ENCODE measurements around the gene ARRDC5.
"Not testable (repeated sequence)": the region's sequence is repeated elsewhere in the genome, so short reads cannot be mapped to it uniquely, and the experiment has no call there.

Gene ARRDC5

GRCh38 chr19:4902796-4903195, at the start of gene ARRDC5:
ARRDC5 (minus strand) TSS chr19:4902896; CDS start chr19:4902825, 71 bp downstream.
- H4K20me1 ChIP-seq (ENCODE audit: insufficient read depth, low read length) = no peaks in the 10 kb centered on the region
- H3K27me3 ChIP-seq (ENCODE audit: low read depth, low read length) = 0 out of 2 replicates have a peak, but pooled peaks cover 5% of the 10 kb centered on the region
- H3K4me1 ChIP-seq (ENCODE audit: low read length) = peaks cover 3% of the 10 kb centered on the region; the same call in 1 of the 2 replicates
- H2AFZ ChIP-seq (ENCODE audit: low read depth, low read length) = no peak within 1 kb of the TSS
- TF ChIP-seq, protein P1, sequence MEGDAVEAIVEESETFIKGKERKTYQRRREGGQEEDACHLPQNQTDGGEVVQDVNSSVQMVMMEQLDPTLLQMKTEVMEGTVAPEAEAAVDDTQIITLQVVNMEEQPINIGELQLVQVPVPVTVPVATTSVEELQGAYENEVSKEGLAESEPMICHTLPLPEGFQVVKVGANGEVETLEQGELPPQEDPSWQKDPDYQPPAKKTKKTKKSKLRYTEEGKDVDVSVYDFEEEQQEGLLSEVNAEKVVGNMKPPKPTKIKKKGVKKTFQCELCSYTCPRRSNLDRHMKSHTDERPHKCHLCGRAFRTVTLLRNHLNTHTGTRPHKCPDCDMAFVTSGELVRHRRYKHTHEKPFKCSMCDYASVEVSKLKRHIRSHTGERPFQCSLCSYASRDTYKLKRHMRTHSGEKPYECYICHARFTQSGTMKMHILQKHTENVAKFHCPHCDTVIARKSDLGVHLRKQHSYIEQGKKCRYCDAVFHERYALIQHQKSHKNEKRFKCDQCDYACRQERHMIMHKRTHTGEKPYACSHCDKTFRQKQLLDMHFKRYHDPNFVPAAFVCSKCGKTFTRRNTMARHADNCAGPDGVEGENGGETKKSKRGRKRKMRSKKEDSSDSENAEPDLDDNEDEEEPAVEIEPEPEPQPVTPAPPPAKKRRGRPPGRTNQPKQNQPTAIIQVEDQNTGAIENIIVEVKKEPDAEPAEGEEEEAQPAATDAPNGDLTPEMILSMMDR (IDR thresholded peaks at IDR 0.05; ENCODE audit: low read depth, low read length) = no peak
- TF ChIP-seq EZH2phosphoT487 (IDR thresholded peaks at IDR 0.05; ENCODE audit: low read depth) = no peak
- no peaks in the 10 kb centered on the region for H3K79me2 ChIP-seq (ENCODE audit: low read length)
- no peaks in the 10 kb centered on the region for H3K36me3 ChIP-seq (replicated peaks; ENCODE audit: low read depth, low read length)
- H3K9me3 ChIP-seq (ENCODE audit: insufficient read depth, low read length) = no peaks in the 10 kb centered on the region
- no peak within 1 kb of the TSS for H3K9ac ChIP-seq (ENCODE audit: low read length)
- no peak within 1 kb of the TSS for H3K4me2 ChIP-seq (ENCODE audit: low read length)
- H3K27ac ChIP-seq (ENCODE audit: low read length) = no peak within 1 kb of the TSS
- no peak within 1 kb of the TSS for H3K4me3 ChIP-seq (ENCODE audit: low read length)

DNA sequence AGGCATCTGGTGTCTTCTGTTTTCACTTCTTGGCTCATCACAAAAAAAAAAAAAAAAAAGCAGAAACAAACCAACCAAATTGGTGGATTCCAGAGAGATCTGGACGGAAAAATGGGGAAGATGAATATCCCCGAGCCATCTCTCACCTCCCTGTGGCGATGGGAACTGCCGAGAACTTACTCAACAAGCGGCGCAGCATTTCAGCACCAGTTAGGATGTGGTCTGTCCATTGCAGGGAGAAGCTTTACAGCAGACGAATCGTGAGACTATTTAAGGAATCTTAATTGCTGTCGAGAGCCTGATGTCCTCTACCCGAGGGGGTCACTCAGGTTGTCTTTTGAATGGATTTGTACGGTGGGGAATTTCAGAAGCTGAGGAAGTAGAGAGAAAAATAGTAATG, 49.0 kb upstream of the ARRDC5 start:
- Histone ChIP-seq H2AFZ (ENCODE audit: low read depth, low read length) (no peak overlapping the region), H3K4me3 (ENCODE audit: low read length) (no peak overlapping the region), H3K79me2 (ENCODE audit: low read length) (no peaks in the 10 kb centered on the region), H3K36me3 (replicated peaks; ENCODE audit: low read depth, low read length) (peaks cover 60% of the 10 kb centered on the region), H3K9ac (ENCODE audit: low read length) (no peak overlapping the region), H3K4me1 (ENCODE audit: low read length) (no peaks in the 10 kb centered on the region), H3K27me3 (ENCODE audit: low read depth, low read length) (no peaks in the 10 kb centered on the region), H4K20me1 (ENCODE audit: insufficient read depth, low read length) (0 out of 2 replicates have a peak, but pooled peaks cover 3% of the 10 kb centered on the region), H3K9me3 (ENCODE audit: insufficient read depth, low read length) (no peaks in the 10 kb centered on the region), H3K4me2 (ENCODE audit: low read length) (no peak overlapping the region), H3K27ac (ENCODE audit: low read length) (no peak overlapping the region)
- TF ChIP-seq, protein P1 (IDR thresholded peaks at IDR 0.05; ENCODE audit: low read depth, low read length) = no peak
- no peak for TF ChIP-seq EZH2phosphoT487 (IDR thresholded peaks at IDR 0.05; ENCODE audit: low read depth)

GRCh38 chr19:4950650-4951049, 48.0 kb upstream of the ARRDC5 start:
- not testable (repeated sequence) for H2AFZ ChIP-seq (ENCODE audit: low read depth, low read length); H3K79me2 ChIP-seq (ENCODE audit: low read length); H3K4me1 ChIP-seq (ENCODE audit: low read length); H3K27ac ChIP-seq (ENCODE audit: low read length); H4K20me1 ChIP-seq (ENCODE audit: insufficient read depth, low read length); H3K4me2 ChIP-seq (ENCODE audit: low read length); H3K9me3 ChIP-seq (ENCODE audit: insufficient read depth, low read length); H3K4me3 ChIP-seq (ENCODE audit: low read length); H3K27me3 ChIP-seq (ENCODE audit: low read depth, low read length); H3K9ac ChIP-seq (ENCODE audit: low read length)
- H3K36me3 ChIP-seq (replicated peaks; ENCODE audit: low read depth, low read length) = peaks cover 62% of the 10 kb centered on the region

DNA sequence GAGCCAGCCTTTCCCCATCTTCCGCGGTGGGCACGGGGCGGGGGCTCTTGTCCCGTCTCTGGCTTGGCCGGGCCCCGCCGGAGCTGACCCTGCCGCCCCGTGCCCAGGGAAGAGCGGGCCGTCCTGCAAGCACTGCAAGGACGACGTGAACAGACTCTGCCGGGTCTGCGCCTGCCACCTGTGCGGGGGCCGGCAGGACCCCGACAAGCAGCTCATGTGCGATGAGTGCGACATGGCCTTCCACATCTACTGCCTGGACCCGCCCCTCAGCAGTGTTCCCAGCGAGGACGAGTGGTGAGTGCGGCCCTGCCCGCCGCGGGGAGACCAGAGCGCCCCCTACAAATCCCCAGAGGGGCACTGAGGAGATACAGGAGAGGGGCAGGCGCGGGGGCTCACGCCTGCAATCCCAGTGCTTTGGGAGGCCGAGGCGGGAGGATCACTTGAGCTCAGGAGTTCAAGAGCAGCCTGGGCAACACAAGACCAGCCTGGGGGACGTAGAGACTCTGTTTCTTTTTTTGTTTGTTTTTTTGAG, 39.0 kb upstream of the ARRDC5 start:
- not testable (repeated sequence) for H3K27me3 ChIP-seq (ENCODE audit: low read depth, low read length); H3K9ac ChIP-seq (ENCODE audit: low read length); H3K9me3 ChIP-seq (ENCODE audit: insufficient read depth, low read length); H3K4me2 ChIP-seq (ENCODE audit: low read length); H3K27ac ChIP-seq (ENCODE audit: low read length); H3K4me3 ChIP-seq (ENCODE audit: low read length); H3K4me1 ChIP-seq (ENCODE audit: low read length); H2AFZ ChIP-seq (ENCODE audit: low read depth, low read length)
- Histone ChIP-seq H3K79me2 (ENCODE audit: low read length) (peaks cover 22% of the 10 kb centered on the region), H4K20me1 (ENCODE audit: insufficient read depth, low read length) (peaks cover 17% of the 10 kb centered on the region), H3K36me3 (replicated peaks; ENCODE audit: low read depth, low read length) (peaks cover 32% of the 10 kb centered on the region)

DNA sequence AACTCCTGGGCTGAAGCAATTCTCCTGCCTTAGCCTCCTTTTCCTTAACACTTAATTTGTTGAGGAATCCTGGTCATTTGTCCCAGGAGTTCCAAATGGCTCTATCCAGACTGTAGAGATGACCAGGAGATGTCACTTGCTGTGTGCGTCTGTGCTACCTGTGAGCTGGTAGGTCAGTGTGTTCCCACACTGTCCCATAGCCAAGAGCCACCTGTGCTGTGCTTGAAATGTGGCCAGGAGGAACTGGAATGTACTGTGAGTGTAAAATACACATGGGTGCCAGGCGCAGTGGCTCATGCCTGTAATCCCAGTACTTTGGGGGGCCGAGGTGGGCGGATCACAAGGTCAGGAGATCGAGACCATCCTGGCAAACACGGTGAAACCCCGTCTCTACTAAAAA, 36.8 kb upstream of the ARRDC5 start:
- no peak overlapping the region for H3K27ac ChIP-seq (ENCODE audit: low read length)
- no peak overlapping the region for H3K4me2 ChIP-seq (ENCODE audit: low read length)
- H3K79me2 ChIP-seq (ENCODE audit: low read length) = peaks cover 39% of the 10 kb centered on the region
- H3K36me3 ChIP-seq (replicated peaks; ENCODE audit: low read depth, low read length) = peaks cover 33% of the 10 kb centered on the region
- no peak overlapping the region for H2AFZ ChIP-seq (ENCODE audit: low read depth, low read length)
- H3K4me1 ChIP-seq (ENCODE audit: low read length) = no peaks in the 10 kb centered on the region
- H3K27me3 ChIP-seq (ENCODE audit: low read depth, low read length) = no peaks in the 10 kb centered on the region
- TF ChIP-seq EZH2phosphoT487 (IDR thresholded peaks at IDR 0.05; ENCODE audit: low read depth) = no peak
- TF ChIP-seq, protein P1 (IDR thresholded peaks at IDR 0.05; ENCODE audit: low read depth, low read length) = no peak
- no peak overlapping the region for H3K9ac ChIP-seq (ENCODE audit: low read length)
- H3K4me3 ChIP-seq (ENCODE audit: low read length) = no peak overlapping the region
- peaks cover 23% of the 10 kb centered on the region for H4K20me1 ChIP-seq (ENCODE audit: insufficient read depth, low read length)
- no peaks in the 10 kb centered on the region for H3K9me3 ChIP-seq (ENCODE audit: insufficient read depth, low read length)

- Histone ChIP-seq H4K20me1 (ENCODE audit: insufficient read depth, low read length) (peaks cover 25% of the 10 kb centered on the region; the same call in 1 of the 2 replicates), H3K36me3 (replicated peaks; ENCODE audit: low read depth, low read length) (peaks cover 37% of the 10 kb centered on the region), H3K79me2 (ENCODE audit: low read length) (peaks cover 42% of the 10 kb centered on the region)
- H3K4me1 ChIP-seq (ENCODE audit: low read length); H3K4me3 ChIP-seq (ENCODE audit: low read length); H3K27me3 ChIP-seq (ENCODE audit: low read depth, low read length); H3K27ac ChIP-seq (ENCODE audit: low read length); H3K9me3 ChIP-seq (ENCODE audit: insufficient read depth, low read length); H3K9ac ChIP-seq (ENCODE audit: low read length); H3K4me2 ChIP-seq (ENCODE audit: low read length); H2AFZ ChIP-seq (ENCODE audit: low read depth, low read length): not testable (repeated sequence)
Observed at GRCh38 chr19:4938461-4938860, 35.8 kb upstream of the ARRDC5 start.

All from OCI-LY3 (cell line).